ENCODE measurements around the gene ZPBP2. TPM values are rescaled to one million over a fixed set of nuclear protein-coding genes. Genes with fewer than 3 reads are reported as not detected.
A peak's percentile ranks its signal among the peaks of the same experiment; 100 is the strongest.
"Not testable (repeated sequence)": the region's sequence is repeated elsewhere in the genome, so short reads cannot be mapped to it uniquely, and the experiment has no call there.

Gene ZPBP2
- total RNA-seq, 2 experiments from 2014 or later, result not detected

DNA sequence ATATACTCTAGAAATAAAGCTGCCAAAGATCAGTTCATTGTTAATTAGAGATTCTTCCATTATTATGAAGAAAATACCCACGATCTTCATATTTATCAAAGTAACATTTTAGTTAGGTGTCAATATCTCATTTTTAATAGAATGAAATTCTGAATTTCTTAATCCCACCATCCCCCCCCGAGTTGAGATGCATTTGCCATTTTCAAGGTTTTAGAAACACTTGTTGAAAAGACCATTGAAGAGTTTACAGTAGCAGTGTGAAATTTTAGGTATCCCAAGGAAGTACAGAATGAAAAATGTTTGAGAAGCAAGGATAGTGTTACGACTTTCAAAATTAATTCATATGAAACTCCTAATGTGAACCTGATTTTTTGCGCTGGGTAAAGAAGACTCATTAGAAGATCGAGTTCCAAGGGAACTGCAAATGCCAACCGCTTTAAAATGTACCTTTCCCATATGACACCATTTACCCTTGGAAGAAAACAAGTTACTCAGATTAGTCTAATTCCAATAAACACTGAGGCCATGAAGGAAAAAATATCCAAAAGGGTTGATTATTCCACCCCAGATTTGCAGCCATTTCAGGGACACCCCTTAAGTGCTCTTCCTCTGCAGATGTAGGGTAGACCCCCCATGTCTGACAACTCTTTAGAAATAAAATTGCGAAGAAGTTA lies 4.6 kb upstream of the ZPBP2 start:
- Mint-ChIP-seq H3K27ac (peak overlapping the region; percentile 90), H3K36me3 (ENCODE audit: low read depth) (peaks cover 15% of the 10 kb centered on the region), H3K9me3 (peaks cover 8% of the 10 kb centered on the region), H3K4me1 (peaks cover 60% of the 10 kb centered on the region), H3K4me3 (peak overlapping the region; percentile 92), H3K27me3 (no peaks in the 10 kb centered on the region)
- ChIA-PET POLR2A (no interaction called here), CTCF (interaction anchor here (1.0 kb wide), 1 partner anchor 132 kb away, joined by 3 read pairs; no protein-coding TSS in a partner anchor)
- DNase-seq, result no peak

DNA sequence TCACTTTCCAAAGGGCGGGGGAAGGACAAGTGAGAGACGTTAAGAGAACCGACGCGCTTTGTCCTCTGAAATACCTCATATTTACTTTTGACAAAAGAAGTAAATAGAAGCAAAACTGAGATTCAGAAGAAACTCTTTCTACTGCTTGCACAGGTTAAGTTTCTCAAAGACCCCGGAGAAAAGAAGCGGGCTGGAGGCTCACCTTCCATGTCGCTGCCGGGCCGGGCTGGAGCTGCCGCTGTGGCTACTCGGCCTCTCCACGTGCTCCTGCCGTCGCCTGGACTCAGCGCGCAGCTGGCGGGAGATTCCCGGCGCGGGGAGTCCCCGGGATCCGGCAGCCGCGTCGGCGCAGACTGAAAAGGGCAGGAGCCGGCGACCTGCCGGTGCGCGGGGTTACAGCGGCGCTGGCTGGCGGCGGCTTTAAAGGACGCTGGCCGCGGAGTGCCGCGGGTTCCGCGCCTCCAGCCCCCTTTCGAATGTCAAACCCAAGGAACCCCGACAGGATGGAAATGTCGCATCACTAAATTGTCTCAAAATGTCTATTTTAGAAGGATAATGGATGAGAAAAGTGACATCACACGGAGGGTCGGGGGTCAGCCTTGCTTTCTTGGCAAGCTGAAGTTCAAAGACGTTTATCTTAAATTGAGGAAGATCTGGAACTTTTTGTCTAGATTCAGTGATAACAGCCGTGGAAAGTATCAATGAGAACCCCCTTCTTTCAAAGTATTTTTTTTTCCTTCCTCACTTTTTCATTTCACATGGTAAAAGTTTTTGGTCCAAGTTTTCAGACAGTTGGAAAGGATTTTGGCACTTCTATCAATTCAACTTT lies 3.9 kb upstream of the ZPBP2 start, which contains the start of gene IKZF3:
TSS of gene IKZF3 (minus strand) at position 395 of the 829 bp plus-strand sequence. CDS start at position 209, 186 bp downstream.
- CTCF ChIA-PET, result interaction anchor here (0.9 to 2.2 kb wide), 4 partner anchors 21 to 242 kb away, joined by 3 to 6 read pairs (median 3); no protein-coding TSS in a partner anchor
- Mint-ChIP-seq H3K27me3 (no peaks in the 10 kb centered on the region), H3K27ac (peak within 1 kb of the TSS; percentile 90), H3K4me3 (peak within 1 kb of the TSS; percentile 92), H3K4me1 (peaks cover 63% of the 10 kb centered on the region), H3K36me3 (ENCODE audit: low read depth) (peaks cover 13% of the 10 kb centered on the region), H3K9me3 (peaks cover 8% of the 10 kb centered on the region)
- DNase-seq, result peak; percentile 73
- POLR2A ChIA-PET, result interaction anchor here (0.5 kb wide), 1 partner anchor 9 kb away, joined by 3 read pairs; no protein-coding TSS in a partner anchor

- ChIA-PET CTCF (interaction anchor here (2.2 kb wide), 1 partner anchor 244 kb away, joined by 6 read pairs; no protein-coding TSS in a partner anchor), POLR2A (no interaction called here)
- Mint-ChIP-seq H3K27me3 (no peaks in the 10 kb centered on the region), H3K4me1 (peaks cover 55% of the 10 kb centered on the region), H3K27ac (peak overlapping the region; percentile 37), H3K36me3 (ENCODE audit: low read depth) (peaks cover 5% of the 10 kb centered on the region), H3K4me3 (no peak overlapping the region), H3K9me3 (peaks cover 8% of the 10 kb centered on the region)
- no peak for DNase-seq
Observed at GRCh38 chr17:39866013-39866730, 1.8 kb upstream of the ZPBP2 start.

DNA sequence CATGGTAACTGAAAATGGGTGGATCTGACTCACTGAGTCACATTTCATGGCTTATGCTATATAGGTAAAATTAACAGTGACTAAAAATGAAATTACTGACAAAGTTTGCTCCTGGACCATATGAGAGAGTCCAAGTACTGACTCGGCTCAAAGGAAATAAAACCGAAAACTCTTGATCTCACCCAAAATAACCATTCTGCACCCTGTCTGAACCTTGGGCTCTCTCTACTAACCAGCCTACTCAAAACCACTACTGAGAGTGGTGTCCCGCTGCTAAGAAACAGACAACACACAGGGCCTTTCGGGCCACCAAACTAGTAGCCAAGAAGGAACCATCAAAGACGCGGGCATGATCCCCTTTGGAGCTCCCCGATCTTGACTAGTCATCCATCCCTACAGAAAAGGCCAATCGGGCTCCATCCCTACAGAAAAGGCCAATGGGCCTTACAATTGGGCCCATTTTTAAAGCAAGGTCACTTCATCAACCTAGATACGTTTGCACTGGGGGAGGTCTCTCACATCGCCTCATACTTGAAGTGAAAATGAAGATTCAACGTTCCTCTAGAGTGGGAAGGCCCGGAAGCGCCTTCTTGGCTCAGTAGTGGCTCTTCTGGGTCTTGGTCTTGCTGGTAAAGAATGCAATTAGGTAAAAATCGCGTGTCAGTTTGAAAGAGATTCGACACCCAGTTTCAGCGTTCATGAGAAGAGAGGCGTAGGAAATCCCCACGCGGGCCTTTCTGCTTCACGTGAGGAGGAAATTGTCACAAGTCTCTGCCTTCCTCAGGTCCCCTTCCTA lies 720 bp upstream of the ZPBP2 start:
- Mint-ChIP-seq H3K9me3 (peaks cover 8% of the 10 kb centered on the region), H3K27me3 (no peaks in the 10 kb centered on the region)
- peak; percentile 30 for DNase-seq

DNA sequence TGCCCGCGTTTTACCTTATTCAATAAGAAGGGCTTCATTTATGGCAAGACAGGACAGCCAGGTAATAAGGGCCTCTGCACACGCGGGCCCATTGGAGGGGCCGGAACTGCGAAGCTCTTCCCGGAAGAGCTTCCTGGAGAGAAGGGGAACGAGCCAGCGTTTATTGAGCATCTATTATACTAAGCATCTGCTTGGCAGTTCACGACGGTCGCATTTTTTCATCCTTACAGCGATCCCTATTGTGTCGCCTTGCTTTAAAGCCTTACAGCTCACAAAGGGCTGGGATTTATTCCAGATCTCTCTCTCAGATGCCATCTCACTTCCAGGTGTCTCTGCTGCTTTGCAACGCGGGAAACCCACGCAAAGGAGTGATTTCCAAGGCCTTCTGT lies 546 bp downstream of the ZPBP2 start:
- Mint-ChIP-seq H3K9me3 (peaks cover 8% of the 10 kb centered on the region), H3K4me1 (peaks cover 45% of the 10 kb centered on the region), H3K27ac (no peak overlapping the region), H3K36me3 (ENCODE audit: low read depth) (peaks cover 4% of the 10 kb centered on the region), H3K27me3 (peaks cover 3% of the 10 kb centered on the region), H3K4me3 (no peak overlapping the region)
- ChIA-PET POLR2A (no interaction called here), CTCF (no interaction called here)
- no peak for DNase-seq

More for the DNA sequence above, 720 bp upstream of the ZPBP2 start:
- Mint-ChIP-seq H3K4me1 (peaks cover 50% of the 10 kb centered on the region), H3K4me3 (peak overlapping the region; percentile 30), H3K36me3 (ENCODE audit: low read depth) (peaks cover 4% of the 10 kb centered on the region), H3K27ac (peak overlapping the region; percentile 63)
- POLR2A ChIA-PET, result no interaction called here
- CTCF ChIA-PET, result interaction anchor here (1.0 kb wide), 1 partner anchor 246 kb away, joined by 3 read pairs; no protein-coding TSS in a partner anchor

DNA sequence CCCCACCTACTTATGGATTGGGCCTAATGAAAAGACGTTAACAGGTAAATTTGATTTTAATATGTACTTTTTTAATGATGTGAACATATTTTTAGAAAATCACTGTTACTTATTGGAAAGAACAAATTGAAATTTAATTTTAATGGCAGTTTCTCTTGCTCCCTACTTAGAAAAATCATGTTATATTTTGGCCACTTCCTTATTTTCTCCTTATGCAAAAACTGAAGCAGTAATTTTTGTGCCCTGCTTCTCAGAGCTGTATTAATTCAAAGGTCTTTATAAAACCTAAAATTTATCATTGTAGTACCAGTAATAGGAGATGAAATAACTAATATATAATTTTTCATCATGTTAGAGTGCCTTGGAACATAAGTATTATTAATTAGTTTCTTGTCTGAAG lies 2.8 kb downstream of the ZPBP2 start:
- peaks cover 28% of the 10 kb centered on the region for H3K4me1 Mint-ChIP-seq
- no peak for DNase-seq
- peaks cover 4% of the 10 kb centered on the region for H3K36me3 Mint-ChIP-seq (ENCODE audit: low read depth)
- CTCF ChIA-PET, result no interaction called here
- POLR2A ChIA-PET, result no interaction called here
- H3K9me3 Mint-ChIP-seq, result peaks cover 8% of the 10 kb centered on the region
- H3K4me3 Mint-ChIP-seq, result no peak overlapping the region
- no peak overlapping the region for H3K27ac Mint-ChIP-seq
- peaks cover 3% of the 10 kb centered on the region for H3K27me3 Mint-ChIP-seq

GRCh38 chr17:39871801-39872200 lies 3.8 kb downstream of the ZPBP2 start:
- ChIA-PET POLR2A (no interaction called here), CTCF (interaction anchor here (0.9 kb wide), 1 partner anchor 142 kb away, joined by 4 read pairs; the partner anchor contains the start of gene MIEN1)
- Mint-ChIP-seq H3K27me3 (peaks cover 6% of the 10 kb centered on the region), H3K4me1 (peaks cover 20% of the 10 kb centered on the region), H3K27ac (no peak overlapping the region), H3K36me3 (ENCODE audit: low read depth) (peaks cover 4% of the 10 kb centered on the region), H3K9me3 (peaks cover 8% of the 10 kb centered on the region), H3K4me3 (no peak overlapping the region)
- DNase-seq, result no peak

DNA sequence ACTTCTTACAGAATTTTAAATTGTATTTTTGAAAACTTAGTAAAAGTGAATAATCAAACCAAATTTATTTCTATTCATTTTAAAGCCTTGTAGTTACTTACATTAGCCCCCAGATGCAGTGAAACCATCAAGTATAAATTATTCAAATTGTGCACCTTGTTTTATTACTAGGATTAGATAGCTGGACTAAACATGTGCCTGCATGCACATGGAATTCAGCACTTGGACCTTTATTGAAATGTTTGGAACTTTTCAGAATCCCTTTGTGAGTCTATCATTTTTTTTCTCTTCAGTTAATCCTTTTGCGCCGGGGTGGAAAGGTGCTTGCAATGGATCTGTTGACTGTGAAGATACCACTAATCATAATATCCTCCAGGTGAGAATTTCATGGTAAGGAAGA lies 4.7 kb downstream of the ZPBP2 start:
- H3K27me3 Mint-ChIP-seq, result peaks cover 8% of the 10 kb centered on the region
- POLR2A ChIA-PET, result no interaction called here
- H3K4me3 Mint-ChIP-seq, result no peak overlapping the region
- CTCF ChIA-PET, result interaction anchor here (0.6 to 1.3 kb wide), 3 partner anchors 107 to 1772 kb away, joined by 3 to 4 read pairs (median 4); partner anchors contain the start of genes MIEN1 and PSMD3
- H3K9me3 Mint-ChIP-seq, result peaks cover 2% of the 10 kb centered on the region
- no peaks in the 10 kb centered on the region for H3K36me3 Mint-ChIP-seq (ENCODE audit: low read depth)
- no peak overlapping the region for H3K27ac Mint-ChIP-seq
- DNase-seq, result no peak
- peaks cover 10% of the 10 kb centered on the region for H3K4me1 Mint-ChIP-seq

DNA sequence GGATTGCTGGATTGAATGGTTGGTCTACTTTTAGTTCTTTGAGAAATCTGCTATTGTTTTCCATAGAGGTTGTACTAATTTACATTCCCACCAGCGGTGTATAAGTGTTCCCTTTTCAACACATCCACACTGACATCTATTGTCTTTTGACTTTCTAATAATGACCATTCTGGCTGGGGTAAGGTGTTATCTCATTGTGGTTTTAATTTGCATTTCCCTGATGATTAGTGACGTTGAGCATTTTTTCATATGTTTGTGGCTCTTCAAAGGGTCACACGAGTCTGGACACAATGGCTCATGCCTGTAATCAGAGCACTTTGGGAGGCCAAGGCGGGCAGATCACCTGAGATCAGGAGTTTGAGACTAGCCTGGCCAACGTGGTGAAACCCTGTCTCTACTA lies 18.1 kb downstream of the ZPBP2 start:
- H3K4me3 Mint-ChIP-seq; POLR2A ChIA-PET; H3K9me3 Mint-ChIP-seq; DNase-seq; H3K36me3 Mint-ChIP-seq (ENCODE audit: low read depth); H3K27ac Mint-ChIP-seq; H3K4me1 Mint-ChIP-seq: not testable (repeated sequence)
- CTCF ChIA-PET, result interaction anchor here (1.1 to 1.3 kb wide), 2 partner anchors 10 kb away, joined by 3 read pairs; no protein-coding TSS in a partner anchor
- peaks cover 29% of the 10 kb centered on the region for H3K27me3 Mint-ChIP-seq

DNA sequence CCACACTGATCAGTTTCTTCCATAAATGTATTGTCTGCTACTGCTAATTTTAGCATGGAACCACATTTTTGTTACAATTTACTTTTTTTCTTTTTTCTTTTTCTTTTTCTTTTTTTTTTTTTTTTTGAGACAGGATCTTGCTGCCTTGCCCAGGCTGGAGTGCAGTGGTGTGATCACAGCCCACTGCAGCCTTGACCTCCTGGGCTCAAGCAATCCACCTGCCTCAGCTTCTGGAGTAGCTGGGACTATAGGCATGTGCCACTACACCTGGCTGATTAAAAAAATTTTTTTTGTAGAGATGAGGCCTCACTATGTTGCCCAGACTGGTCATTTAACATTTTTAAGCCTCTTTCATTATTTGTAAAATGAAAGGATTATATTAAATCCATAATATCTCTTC lies 19.1 kb downstream of the ZPBP2 start:
- H3K36me3 Mint-ChIP-seq (ENCODE audit: low read depth), result no peaks in the 10 kb centered on the region
- H3K4me3 Mint-ChIP-seq, result no peak overlapping the region
- no peak for DNase-seq
- no peak overlapping the region for H3K27ac Mint-ChIP-seq
- no peaks in the 10 kb centered on the region for H3K9me3 Mint-ChIP-seq
- peaks cover 3% of the 10 kb centered on the region for H3K4me1 Mint-ChIP-seq
- peaks cover 30% of the 10 kb centered on the region for H3K27me3 Mint-ChIP-seq
- POLR2A ChIA-PET, result no interaction called here
- CTCF ChIA-PET, result no interaction called here

DNA sequence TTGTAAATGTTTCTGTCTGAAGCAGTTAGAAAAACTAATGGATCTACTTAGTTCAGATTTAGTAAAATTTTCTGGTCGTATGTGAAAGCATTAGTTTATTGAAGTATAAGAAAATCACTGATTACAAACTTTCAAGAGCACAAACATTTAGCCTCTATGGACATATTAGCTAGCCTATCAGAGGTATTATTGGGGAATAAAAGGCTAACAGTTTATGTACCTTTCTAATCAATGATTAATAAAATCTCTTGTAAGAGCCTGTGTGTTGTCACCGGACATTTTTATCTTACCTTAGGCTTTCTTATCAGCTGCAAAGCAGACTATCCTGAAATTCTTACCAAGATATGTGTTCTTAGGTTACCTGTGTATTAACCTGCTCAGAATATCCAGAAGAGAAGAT lies 21.2 kb downstream of the ZPBP2 start:
- Mint-ChIP-seq H3K27ac (no peak overlapping the region), H3K4me1 (peaks cover 1% of the 10 kb centered on the region), H3K36me3 (ENCODE audit: low read depth) (no peaks in the 10 kb centered on the region), H3K4me3 (no peak overlapping the region), H3K27me3 (peaks cover 34% of the 10 kb centered on the region), H3K9me3 (no peaks in the 10 kb centered on the region)
- DNase-seq, result no peak
- POLR2A ChIA-PET, result interaction anchor here (0.6 kb wide), 1 partner anchor 11 kb away, joined by 9 read pairs; no protein-coding TSS in a partner anchor
- CTCF ChIA-PET, result interaction anchor here (0.9 to 1.7 kb wide), 2 partner anchors 14 to 24 kb away, joined by 3 read pairs; no protein-coding TSS in a partner anchor

All from activated CD4-positive, alpha-beta T cell treated with anti-CD3 and anti-CD28 coated beads, Interleukin-2, amount 10 ng/mL, durations not matched to agents 7 days and 5 days (primary cell).